Umbilical cord (tissue), 2 donors: ENCODE results near the gene TLN1. TPM values are rescaled to one million over a fixed set of nuclear protein-coding genes. Genes with fewer than 3 reads are reported as not detected.

Experiments
- DNase-seq: peaks from one replicate; pipeline ENCODE4 v3.0.0-alpha.2; 2015; ENCODE audit warnings: low spot score
- total RNA-seq: library from RNA; depleted of rRNA; stranded (reverse); fragments of >200 nt; gene quantifications from one replicate; pipeline ENCODE4 v1.2.3, GENCODE V29; 2014; ENCODE audit warnings: low replicate concordance; ENCODE audit not compliant: insufficient read depth

TLN1 gene
- total RNA-seq, 1 donor from 2014 or later = 273 TPM

DNA sequence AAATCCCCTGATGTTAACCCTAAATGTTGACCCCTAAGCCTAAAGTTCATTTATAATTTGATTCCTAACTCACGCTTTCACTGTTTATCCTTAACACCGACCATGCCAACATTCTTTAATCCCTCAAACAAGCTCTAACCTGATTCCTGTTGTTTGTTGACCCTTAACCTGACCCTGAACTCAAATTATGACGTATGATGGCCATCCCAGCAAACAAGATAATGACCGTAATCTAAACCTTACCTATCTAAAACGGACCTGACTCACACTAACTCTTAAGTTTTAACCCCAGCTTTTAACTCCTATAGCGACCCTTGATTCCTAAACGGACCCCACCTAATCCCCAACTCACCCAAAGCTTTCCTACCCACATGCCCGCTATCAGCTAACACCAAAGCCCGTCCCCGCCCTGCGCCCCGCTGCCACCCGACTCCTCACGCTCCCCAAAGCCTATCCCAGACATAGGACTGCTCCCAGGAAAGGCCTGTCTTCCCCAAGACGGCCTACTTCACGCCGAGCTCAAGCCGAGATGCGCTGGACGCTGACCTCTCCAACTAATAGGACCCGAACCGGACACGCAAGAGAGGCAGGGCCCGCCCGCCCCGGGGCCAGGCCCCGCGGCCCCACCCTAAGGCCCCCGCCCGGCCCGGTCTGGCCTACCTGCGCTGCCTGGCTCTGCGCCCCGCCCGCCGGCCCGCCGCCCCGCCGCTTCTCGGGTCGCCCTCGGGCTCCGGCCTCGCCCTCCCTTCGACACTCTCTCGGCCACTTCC, 395 bp downstream of the TLN1 start:
- no peak for DNase-seq

DNA sequence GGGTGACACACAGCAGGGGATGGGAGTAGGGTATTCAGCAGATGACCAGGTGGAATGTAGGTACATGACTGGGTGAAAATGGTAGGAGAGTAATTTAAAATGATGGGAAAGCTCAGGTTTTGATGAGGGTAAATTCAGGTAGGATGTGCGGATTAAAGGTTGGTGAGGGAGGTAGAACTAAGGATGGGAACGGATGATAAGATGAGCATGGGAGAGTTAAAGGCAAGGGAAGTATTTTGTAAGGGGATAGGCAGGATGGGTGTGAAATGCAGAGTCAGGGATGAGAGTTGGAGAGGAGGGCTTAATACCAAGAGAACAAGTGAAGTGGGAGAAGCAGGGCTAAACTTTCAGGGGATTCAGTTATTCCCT, 1.5 kb downstream of the TLN1 start:
- DNase-seq = no peak

DNA sequence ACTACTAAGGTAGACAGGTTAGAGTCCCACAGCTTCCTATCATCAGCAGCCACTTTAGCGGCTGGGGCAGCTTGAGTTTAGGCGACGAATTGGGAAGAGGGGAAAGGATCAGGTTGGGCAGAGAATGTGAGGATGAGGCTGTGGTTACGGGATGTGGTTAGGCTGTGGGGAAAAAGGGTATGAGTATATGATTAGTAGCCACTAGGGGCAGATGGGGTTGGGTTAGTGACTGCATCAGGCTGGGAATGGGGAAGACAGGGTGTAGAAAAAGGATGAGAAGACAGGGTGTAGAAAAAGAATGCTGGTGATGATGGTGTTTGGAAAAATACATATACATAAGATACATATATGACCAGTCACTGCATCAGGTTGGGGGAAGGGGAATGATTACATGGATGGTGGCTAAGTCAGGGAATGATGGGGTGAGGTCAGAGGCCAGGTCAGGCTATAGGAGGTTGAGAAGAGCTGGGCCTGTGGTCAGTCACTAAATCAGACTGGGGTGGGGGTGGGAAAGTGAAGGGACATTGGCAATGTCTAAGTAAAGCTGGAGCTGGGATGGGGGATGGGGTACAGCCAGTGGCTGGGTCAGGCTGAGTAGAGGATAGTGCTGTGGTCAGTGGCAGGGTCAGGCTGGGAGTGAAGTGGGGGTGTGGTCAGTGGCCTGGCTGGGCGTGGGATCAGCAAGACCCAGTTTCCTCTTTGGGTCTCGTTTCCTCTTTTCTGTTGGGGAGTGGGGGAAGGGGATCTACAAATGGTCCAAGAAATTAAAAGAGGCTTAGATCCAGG, 2.1 kb downstream of the TLN1 start:
- peak; percentile 76 for DNase-seq

DNA sequence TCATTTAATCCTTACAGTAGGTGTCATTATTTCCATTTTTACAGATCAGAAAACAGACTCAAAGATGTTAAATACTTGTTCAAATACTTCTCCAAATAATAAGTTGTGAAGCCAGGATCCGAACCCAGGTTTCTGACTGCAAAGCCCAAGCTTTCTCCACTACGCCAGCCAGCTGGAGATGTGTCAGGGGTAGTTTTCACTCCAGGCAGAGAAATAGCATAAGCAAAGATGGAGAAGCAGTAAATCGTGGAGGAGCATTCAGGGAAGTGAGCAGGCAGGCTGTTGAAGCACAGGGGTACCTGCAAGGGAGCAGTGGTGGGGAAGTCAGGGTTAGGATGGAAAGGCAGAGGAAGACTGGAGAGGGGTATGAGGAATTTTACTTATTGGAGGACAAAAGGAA, 2.9 kb downstream of the TLN1 start:
- no peak for DNase-seq

DNA sequence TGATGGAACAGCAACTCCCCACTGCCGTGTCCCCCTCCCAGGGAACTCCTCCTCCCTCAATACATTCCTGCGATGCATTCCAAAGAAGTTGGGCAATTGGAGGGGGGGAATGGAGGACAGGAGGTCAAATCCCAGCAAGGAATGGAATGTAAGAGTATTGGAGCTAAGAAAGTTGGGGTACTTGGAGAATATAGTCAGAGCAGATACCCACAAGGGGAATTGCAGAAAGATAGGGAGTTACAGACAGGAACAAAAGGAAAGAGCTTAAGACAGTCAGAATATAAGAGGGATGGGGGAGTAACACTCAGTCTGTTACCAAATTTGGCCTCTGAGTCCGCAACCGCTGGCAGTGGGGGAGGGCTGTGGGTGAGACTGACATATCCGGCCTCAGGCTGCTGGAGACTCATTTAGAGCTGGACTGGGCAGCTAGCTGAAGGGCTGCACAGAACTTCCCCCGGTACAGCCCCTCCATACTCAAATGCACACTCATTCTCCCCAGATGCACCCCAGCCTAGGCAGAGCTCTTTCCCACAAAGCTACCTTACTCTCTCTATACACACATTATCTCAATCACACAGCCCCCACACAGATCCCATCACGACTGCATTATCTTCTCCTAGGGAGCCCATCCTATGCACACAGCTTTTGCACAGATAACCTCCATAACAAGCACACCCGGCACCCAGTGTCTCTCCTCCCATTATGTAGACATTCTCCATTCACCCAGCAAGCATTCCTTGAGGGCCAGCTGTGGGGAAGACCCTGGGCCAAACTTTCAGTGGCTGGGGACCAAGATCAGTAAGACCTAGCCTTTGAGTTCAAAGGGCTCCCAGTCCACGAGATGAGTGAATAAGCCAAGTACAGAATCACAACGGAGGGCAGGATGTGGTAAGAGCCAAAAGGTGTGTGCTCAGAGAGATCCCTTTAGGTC, 3.7 kb downstream of the TLN1 start:
- DNase-seq = peak; percentile 92

DNA sequence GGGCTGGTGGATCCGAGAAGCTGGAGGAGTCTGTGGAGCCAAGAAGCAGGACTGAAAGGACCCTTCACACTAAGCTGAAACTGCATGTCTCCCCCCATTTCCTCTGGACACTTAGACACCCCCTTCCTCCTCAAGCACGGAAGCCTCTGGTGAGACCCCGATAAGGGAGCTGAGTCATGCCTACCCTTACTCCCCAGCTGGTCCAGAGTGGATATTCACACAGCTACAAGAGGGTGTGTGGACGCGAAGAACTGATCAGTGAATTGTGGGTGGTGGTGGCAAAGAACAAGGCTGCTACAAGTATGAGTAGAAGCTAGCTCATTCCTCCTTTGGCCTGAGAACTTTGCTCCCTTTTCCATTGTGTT, 4.3 kb downstream of the TLN1 start:
- DNase-seq = no peak

- DNase-seq = peak; percentile 59
These were observed 5.1 kb downstream of the TLN1 start for GRCh38 chr9:35726931-35727330.

DNA sequence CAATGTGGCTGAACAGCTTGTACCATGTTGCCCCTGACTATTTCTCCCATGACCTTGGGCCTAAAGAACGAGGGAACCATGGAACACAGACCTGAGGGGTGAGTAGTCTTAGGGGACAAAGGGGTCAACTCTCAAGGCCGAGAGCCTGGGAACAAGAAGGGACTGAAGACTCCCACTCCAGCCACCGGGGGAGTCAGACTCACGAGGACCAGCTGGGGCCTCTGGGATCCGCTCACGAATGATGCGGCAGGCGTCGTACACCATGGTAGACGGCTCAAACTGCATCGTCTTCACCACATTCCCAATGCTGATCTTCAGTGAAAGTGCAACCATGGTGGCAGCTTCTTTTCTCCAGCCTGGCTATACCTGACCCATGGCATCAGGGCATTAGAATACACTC, 6.6 kb downstream of the TLN1 start:
- DNase-seq = no peak

DNA sequence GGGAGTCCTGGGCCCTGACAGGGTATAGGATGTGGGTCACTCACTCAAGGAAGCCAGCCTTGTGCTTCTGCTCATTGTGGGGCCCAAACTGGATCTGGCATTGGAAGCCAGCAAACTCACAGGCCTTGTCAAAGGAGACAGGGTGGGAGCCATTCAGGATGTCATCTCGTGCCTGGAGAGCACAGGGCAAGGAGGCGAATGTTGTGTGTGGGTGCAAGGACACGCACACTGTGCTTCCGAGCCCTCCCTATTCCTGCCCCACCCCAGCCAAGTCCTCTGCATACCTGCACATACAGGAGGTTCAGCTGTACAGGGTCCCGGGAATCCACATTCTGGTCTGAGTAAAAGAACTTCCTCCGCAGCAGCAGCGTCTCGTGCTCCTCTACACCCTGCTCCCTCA, 8.1 kb downstream of the TLN1 start:
- no peak for DNase-seq

DNA sequence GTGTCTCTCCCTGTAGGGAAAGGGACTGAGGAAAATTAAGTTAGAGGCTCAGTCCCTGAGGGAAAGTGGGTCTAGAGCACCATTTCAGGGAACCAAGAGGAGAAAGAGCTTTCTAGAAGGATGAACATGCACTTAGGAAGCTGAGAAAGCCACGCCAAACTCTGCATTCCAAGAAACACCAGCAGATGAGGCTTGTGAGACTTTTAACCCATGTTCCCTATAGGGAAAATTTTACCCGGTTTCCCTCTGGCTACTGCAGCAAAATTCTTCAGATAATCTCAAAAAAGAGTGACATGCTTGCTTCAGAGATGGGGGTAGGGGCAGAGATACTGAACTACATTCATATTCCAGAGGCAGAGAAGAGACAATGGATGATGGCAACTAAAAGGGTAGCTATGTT, 8.6 kb downstream of the TLN1 start:
- no peak for DNase-seq

DNA sequence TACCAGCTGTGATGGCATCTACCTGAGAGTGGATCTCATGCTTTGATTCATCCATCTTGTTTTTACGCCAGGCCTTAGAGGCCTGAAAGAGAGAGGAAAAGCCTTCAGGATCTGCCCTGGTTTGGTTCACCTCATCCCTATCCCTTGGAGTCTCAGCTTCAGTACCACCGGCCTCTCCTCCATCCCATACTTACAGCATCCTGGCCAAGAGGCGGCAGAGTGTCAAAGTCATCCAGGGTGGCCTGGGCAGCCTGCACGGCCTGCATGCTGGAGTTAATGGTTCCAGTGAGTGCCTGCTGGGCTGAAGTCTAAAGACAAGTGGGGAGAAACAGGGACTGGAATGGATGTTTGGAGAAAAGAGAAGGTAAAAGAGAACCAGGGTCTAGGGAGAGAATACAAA, 12.4 kb downstream of the TLN1 start:
- no peak for DNase-seq

DNA sequence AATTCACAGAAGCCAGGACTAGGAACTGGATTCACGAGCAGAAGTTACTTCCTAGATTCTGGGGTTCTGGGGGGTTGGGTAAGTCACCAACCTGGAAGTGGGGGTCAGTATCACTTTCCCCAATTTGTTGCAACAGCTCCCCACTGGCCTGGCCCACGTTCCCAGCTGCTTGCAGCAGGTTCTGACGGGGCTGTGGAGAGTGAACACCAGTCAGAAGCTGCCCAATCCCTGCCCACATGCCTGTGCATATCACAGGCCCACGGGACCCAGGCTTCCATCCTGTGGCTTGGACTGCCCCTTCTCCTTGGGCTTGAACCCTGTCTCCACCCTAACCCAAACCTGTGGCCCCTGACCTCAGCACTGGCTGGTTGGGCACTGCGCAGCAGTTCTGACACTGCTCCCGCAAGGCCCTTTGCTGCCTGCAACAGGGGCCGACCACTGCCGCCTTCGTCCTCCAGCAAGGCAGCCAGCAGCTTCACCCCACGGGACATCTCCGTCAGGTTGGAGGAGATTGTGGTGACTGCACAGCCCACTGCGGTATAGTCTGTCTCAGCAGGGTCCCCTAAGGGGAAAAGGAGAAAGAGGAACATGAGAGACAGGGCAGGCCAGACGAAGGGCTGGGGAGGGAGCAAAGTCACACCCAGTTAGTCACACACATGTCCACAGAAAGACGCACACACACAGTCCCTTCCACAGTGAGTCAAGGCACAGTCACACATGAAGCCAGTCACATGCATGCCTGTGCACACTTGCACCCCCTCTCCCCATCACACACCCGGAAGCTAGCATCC, 13.1 kb downstream of the TLN1 start:
- DNase-seq = no peak

GRCh38 chr9:35717132-35717870, 14.7 kb downstream of the TLN1 start:
- no peak for DNase-seq

DNA sequence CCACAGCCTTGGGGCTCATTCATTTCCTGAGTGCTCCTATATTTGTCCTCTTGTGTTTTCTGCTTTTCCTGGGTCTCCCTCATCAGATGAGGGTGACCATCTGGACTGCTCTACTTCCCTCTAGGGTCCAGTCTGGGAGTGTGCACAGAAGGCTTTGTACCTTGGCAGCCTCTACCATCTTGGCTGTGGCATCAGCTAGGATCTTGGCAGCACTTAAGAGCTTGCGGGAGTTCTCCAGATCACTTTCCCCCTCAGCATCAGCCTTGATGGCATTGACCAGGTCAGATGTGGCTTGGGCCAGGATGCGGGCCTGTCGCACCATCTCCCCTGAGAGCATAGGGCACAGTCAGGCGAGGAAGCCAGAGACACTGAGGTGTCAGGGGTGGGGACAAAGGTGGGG, 15.8 kb downstream of the TLN1 start:
- DNase-seq = no peak

DNA sequence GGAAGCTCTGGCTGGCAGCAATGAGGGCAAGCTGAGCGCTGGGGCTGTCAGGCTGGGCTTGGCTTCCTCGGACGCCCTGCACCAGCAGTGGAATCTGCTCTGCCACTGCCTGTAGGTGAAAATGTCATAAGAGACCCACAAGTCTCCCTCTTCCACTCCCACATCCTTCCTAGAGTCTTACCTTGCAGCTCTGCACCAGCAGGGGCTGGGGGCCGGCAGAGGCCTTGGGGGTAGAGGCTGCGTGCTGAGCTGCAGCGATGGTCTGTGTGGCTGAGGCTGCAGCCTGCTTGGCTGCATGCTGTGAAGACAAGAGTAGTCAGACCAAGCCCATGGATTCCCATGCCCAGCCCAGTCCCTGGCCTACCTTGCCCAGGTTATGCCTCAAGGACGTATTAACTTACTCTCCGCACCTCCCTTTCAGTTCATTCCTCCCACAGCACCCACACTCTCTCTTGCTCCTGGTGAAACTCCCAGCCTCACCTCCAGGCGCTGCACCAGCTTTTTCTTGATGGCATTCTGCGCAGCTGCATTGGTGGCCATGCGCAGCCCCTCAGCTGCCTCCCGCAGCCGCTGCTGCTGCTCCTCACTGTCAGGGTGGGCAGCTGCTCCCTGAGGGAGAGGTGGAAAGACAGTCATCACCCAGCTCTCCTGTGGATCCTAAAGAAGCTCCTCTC, 17.3 kb downstream of the TLN1 start:
- DNase-seq = no peak

- no peak for DNase-seq
These were observed 17.9 kb downstream of the TLN1 start for GRCh38 chr9:35714123-35714522.

- no peak for DNase-seq
These were observed 18.4 kb downstream of the TLN1 start for GRCh38 chr9:35713578-35713977.

DNA sequence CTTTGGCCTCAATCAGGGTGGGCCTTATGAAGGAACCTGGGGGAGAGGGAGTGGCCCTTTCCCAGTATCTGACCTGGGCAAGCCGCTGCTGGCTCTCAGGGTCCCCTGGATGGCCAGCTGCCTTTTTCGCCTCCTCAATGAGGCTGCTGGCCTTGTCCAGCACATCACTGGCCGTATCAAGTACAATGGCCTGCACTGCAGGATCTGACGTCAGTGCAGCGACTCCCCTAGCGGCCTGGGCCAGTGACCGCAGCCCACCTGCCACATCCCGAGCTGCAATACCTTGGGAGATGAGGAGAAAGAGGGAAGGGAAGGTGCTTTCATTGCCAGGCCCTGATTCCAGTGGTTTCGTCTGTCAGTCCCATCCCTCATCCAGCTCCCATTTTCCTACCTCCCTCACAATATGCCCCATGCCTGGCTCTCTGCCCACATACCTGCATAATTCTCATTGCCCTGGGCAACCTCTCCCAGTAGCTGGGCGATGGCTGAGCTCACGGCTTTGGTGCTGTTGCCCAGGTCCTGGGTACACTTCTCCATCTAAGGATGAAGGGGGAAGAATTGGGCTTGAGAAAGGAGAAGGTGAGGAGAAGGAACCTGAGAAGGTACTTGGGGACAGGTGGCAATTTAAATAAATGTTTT, 19.1 kb downstream of the TLN1 start:
- DNase-seq = no peak
